ENCODE measurements around the gene MAJIN. TPM values are rescaled to one million over a fixed set of nuclear protein-coding genes. Genes with fewer than 3 reads are reported as not detected.

The MAJIN gene
- total RNA-seq, 1 experiment from 2014 or later: not detected

- no peaks in the 10 kb centered on the region for H3K36me3 ChIP-seq (ENCODE audit: insufficient read depth, low read length, poor library complexity, severe bottlenecking)
- no peak overlapping the region for H3K4me3 ChIP-seq (ENCODE audit: low read depth, low read length, poor library complexity, severe bottlenecking)
- DNase-seq (ENCODE audit: low spot score): no peak
- no TSS peak for BruUV-seq (replicated peaks)
- no peak overlapping the region for H3K27ac ChIP-seq (ENCODE audit: low read depth, low read length, poor library complexity, severe bottlenecking)
- intact Hi-C loops (cut with micrococcal nuclease; ENCODE audit: unreplicated experiment): no loop called here
- peaks cover 9% of the 10 kb centered on the region for H3K4me1 ChIP-seq (ENCODE audit: insufficient read depth, low read length, poor library complexity, severe bottlenecking)
- TF ChIP-seq CTCF (conservative IDR thresholded peaks at IDR 0.05; ENCODE audit: low read depth, low read length): no peak
- no peak for TF ChIP-seq EZH2 (IDR thresholded peaks at IDR 0.05; ENCODE audit: borderline replicate concordance, low read depth, low read length, poor library complexity, severe bottlenecking)
- no peaks in the 10 kb centered on the region for H3K27me3 ChIP-seq (replicated peaks; ENCODE audit: insufficient read depth, low read depth, low read length, poor library complexity)
- CTCF ChIA-PET: no interaction called here
- POLR2A ChIA-PET (ENCODE audit: low non-redundant PET): no interaction called here
- H3K9me3 ChIP-seq (ENCODE audit: low read depth, low read length, poor library complexity, severe bottlenecking): no peaks in the 10 kb centered on the region
Observed at GRCh38 chr11:64932324-64932723, 39.6 kb downstream of the MAJIN start.

- POLR2A ChIA-PET (ENCODE audit: low non-redundant PET): no interaction called here
- no TSS peak for BruUV-seq (replicated peaks)
Observed at GRCh38 chr11:64931290-64931689, 40.6 kb downstream of the MAJIN start.

GRCh38 chr11:64930340-64930739 is 41.6 kb downstream of the MAJIN start:
- TF ChIP-seq CTCF (conservative IDR thresholded peaks at IDR 0.05; ENCODE audit: low read depth, low read length) (no peak), EZH2 (IDR thresholded peaks at IDR 0.05; ENCODE audit: borderline replicate concordance, low read depth, low read length, poor library complexity, severe bottlenecking) (no peak)
- Histone ChIP-seq H3K27ac (ENCODE audit: low read depth, low read length, poor library complexity, severe bottlenecking) (no peak overlapping the region), H3K4me3 (ENCODE audit: low read depth, low read length, poor library complexity, severe bottlenecking) (no peak overlapping the region), H3K4me1 (ENCODE audit: insufficient read depth, low read length, poor library complexity, severe bottlenecking) (peaks cover 4% of the 10 kb centered on the region), H3K36me3 (ENCODE audit: insufficient read depth, low read length, poor library complexity, severe bottlenecking) (no peaks in the 10 kb centered on the region), H3K9me3 (ENCODE audit: low read depth, low read length, poor library complexity, severe bottlenecking) (no peaks in the 10 kb centered on the region), H3K27me3 (replicated peaks; ENCODE audit: insufficient read depth, low read depth, low read length, poor library complexity) (no peaks in the 10 kb centered on the region)
- no TSS peak for BruUV-seq (replicated peaks)
- no peak for DNase-seq (ENCODE audit: low spot score)
- ChIA-PET POLR2A (ENCODE audit: low non-redundant PET) (no interaction called here), CTCF (no interaction called here)
- intact Hi-C loops (cut with micrococcal nuclease; ENCODE audit: unreplicated experiment): no loop called here

More at GRCh38 chr11:64931290-64931689, 40.6 kb downstream of the MAJIN start:
- no peaks in the 10 kb centered on the region for H3K36me3 ChIP-seq (ENCODE audit: insufficient read depth, low read length, poor library complexity, severe bottlenecking)
- no peaks in the 10 kb centered on the region for H3K9me3 ChIP-seq (ENCODE audit: low read depth, low read length, poor library complexity, severe bottlenecking)
- H3K27me3 ChIP-seq (replicated peaks; ENCODE audit: insufficient read depth, low read depth, low read length, poor library complexity): no peaks in the 10 kb centered on the region
- no peak overlapping the region for H3K27ac ChIP-seq (ENCODE audit: low read depth, low read length, poor library complexity, severe bottlenecking)
- CTCF ChIA-PET: no interaction called here
- peaks cover 9% of the 10 kb centered on the region for H3K4me1 ChIP-seq (ENCODE audit: insufficient read depth, low read length, poor library complexity, severe bottlenecking)
- no peak for DNase-seq (ENCODE audit: low spot score)
- intact Hi-C loops (cut with micrococcal nuclease; ENCODE audit: unreplicated experiment): no loop called here
- no peak overlapping the region for H3K4me3 ChIP-seq (ENCODE audit: low read depth, low read length, poor library complexity, severe bottlenecking)
- no peak for TF ChIP-seq CTCF (conservative IDR thresholded peaks at IDR 0.05; ENCODE audit: low read depth, low read length)
- TF ChIP-seq EZH2 (IDR thresholded peaks at IDR 0.05; ENCODE audit: borderline replicate concordance, low read depth, low read length, poor library complexity, severe bottlenecking): no peak
